Activated CD8-positive, alpha-beta T cell treated with anti-CD3 and anti-CD28 coated beads for 36 hours (primary cell): ENCODE data around the gene HPS6. TPM values are rescaled to one million over a fixed set of nuclear protein-coding genes. Genes with fewer than 3 reads are reported as not detected.
"Not testable (repeated sequence)": the region's sequence is repeated elsewhere in the genome, so short reads cannot be mapped to it uniquely, and the experiment has no call there.

Experiments used
- ATAC-seq: fragments of 200-7000 bp; cut with Tn5 transposase; one replicate; pipeline ENCODE4 v1.10.0; 2021; ENCODE audit warnings: mild to moderate bottlenecking, moderate library complexity
- CTCF ChIA-PET: fragments of 350-600 bp; sonication (Branson Sonifier 250); formaldehyde crosslinking; loops from one replicate; lab custom pipeline; 2021; ENCODE audit warnings: antibody characterized with exemption; lab: Charles Lee
- POLR2A ChIA-PET: fragments of 350-600 bp; sonication (Branson Sonifier 250); formaldehyde crosslinking; loops from one replicate; lab custom pipeline; 2021; ENCODE audit warnings: antibody characterized with exemption; lab: Charles Lee
- DNase-seq: peaks from one replicate; pipeline ENCODE4 v3.0.0-alpha.2; 2020
- H3K27ac Mint-ChIP-seq: one replicate; pipeline ENCODE4 v1.8.0; 2021; ENCODE audit warnings: mild to moderate bottlenecking, mixed read lengths
- H3K27me3 Mint-ChIP-seq: one replicate; pipeline ENCODE4 v1.8.0; 2021; ENCODE audit warnings: mixed read lengths
- H3K36me3 Mint-ChIP-seq: one replicate; pipeline ENCODE4 v1.8.0; 2021; ENCODE audit warnings: low read depth, mixed read lengths
- H3K4me1 Mint-ChIP-seq: one replicate; pipeline ENCODE4 v1.8.0; 2021; ENCODE audit warnings: low read depth, mixed read lengths
- H3K4me3 Mint-ChIP-seq: one replicate; pipeline ENCODE4 v1.8.0; 2021; ENCODE audit warnings: mild to moderate bottlenecking, moderate library complexity, mixed read lengths
- H3K9me3 Mint-ChIP-seq: one replicate; pipeline ENCODE4 v1.8.0; 2021; ENCODE audit warnings: mixed read lengths
- CTCF ChIP-seq: fragments of 200-600 bp; IDR thresholded peaks from one replicate; pipeline ENCODE4 v1.8.0; 2022; ENCODE audit warnings: antibody characterized with exemption, mild to moderate bottlenecking
- intact Hi-C: fragments of 100-400 bp; cut with micrococcal nuclease; formaldehyde crosslinking; loops from one replicate; pipeline ENCODE4 v1.10.0; 2022
- total RNA-seq, 2 experiments: library from RNA; stranded (reverse); gene quantifications; one replicate each; pipeline ENCODE4 v1.2.3, GENCODE V29; 2021

The HPS6 gene
- total RNA-seq, 2 experiments from 2014 or later, result 18.0 to 18.1 TPM

- Mint-ChIP-seq H3K27me3 (no peaks in the 10 kb centered on the region), H3K4me1 (peaks cover 26% of the 10 kb centered on the region), H3K4me3 (no peak overlapping the region), H3K9me3 (no peaks in the 10 kb centered on the region), H3K36me3 (no peaks in the 10 kb centered on the region), H3K27ac (peak overlapping the region; percentile 39)
- ChIA-PET POLR2A (interaction anchor here (1.5 kb wide), 1 partner anchor 10 kb away, joined by 5 read pairs; no protein-coding TSS in a partner anchor), CTCF (no interaction called here)
- ATAC-seq (no peak), DNase-seq (no peak)
- intact Hi-C loops, result no loop called here
- TF ChIP-seq CTCF, result no peak
Measured at GRCh38 chr10:102045292-102045691, 19.9 kb upstream of the HPS6 start.

DNA sequence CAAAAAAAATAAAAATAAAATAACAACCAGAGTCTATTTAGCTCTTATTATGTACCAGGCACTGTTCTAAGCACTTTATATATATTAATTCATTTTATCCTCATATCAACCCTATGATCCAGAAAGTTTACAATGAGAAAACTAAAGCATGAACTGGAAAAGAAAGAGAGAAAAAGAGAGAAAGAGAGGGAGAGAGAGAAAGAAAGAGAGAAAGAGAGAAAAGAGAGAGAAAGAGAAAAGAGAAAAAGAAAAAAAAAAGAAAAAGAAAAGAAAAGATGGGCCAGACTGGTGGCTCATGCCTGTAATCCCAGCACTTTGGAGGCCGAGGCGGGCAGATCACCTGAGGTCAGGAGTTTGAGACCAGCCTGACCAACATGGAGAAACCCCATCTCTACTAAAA, 19.1 kb upstream of the HPS6 start:
- Mint-ChIP-seq H3K4me3 (no peak overlapping the region), H3K36me3 (no peaks in the 10 kb centered on the region), H3K9me3 (no peaks in the 10 kb centered on the region), H3K27me3 (no peaks in the 10 kb centered on the region), H3K27ac (no peak overlapping the region), H3K4me1 (peaks cover 25% of the 10 kb centered on the region)
- TF ChIP-seq CTCF, result no peak
- CTCF ChIA-PET, result no interaction called here
- intact Hi-C loops, result no loop called here
- DNase-seq (no peak), ATAC-seq (no peak)
- POLR2A ChIA-PET, result no interaction called here

- intact Hi-C loops, H3K36me3 Mint-ChIP-seq, ATAC-seq, DNase-seq, H3K27me3 Mint-ChIP-seq, H3K9me3 Mint-ChIP-seq: not testable (repeated sequence)
- H3K27ac Mint-ChIP-seq, result peak overlapping the region; percentile 94
- H3K4me1 Mint-ChIP-seq, result peaks cover 32% of the 10 kb centered on the region
- peak overlapping the region; percentile 90 for H3K4me3 Mint-ChIP-seq
- ChIA-PET POLR2A (interaction anchor here (0.7 to 1.2 kb wide), 6 partner anchors 10 to 236 kb away, joined by 3 to 6 read pairs (median 4); partner anchors contain the start of genes HPS6 and OGA), CTCF (interaction anchor here (1.0 to 3.5 kb wide), 7 partner anchors 9 to 214 kb away, joined by 3 to 25 read pairs (median 4); no protein-coding TSS in a partner anchor)
Measured at GRCh38 chr10:102054881-102055646, 10.1 kb upstream of the HPS6 start.

DNA sequence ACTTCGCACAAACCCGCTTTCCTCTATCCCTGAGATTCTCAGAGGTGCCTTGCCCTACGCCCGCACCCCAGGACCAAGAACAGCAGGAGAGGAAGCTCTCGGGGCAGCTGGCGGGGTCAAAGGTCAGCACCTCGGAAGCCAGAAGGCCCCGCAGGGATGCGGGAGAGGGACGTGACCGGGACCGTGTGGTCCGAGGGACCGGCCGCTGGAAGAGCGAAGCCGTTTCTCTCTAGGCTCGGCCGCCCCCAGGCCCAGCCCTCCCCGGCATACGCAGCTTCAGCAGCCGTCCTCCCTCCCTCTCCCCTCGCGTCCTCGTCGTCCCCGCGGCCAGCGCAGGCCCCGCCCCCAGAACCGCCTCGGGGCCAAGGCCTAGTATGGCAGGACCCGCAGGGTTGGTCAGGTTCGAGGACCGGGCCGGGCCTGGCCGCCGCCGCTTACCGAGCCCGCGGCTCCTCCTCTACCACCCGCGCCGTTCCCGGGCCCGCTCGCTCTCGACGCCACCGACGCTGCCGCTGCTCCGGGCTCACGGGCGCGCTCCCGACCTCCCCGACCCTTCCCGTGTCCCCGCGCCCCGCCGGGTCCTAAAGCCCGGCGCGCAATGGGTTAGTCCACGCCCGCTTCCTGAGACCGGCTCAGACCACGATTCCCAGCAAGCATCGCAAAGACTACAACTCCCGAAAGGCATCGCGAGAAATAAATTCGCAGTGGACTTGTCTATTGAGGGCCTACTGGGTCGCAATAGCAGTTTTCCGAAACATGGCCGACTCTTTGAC, 9.3 kb upstream of the HPS6 start, which contains the start of gene ARMH3:
Gene ARMH3 (minus strand): TSS at position 527 of the 773 bp plus-strand sequence. CDS start 16,059 bp downstream, outside the sequence.
- Mint-ChIP-seq H3K4me3 (peak within 1 kb of the TSS; percentile 90), H3K27me3 (no peaks in the 10 kb centered on the region), H3K27ac (peak within 1 kb of the TSS; percentile 94), H3K4me1 (peaks cover 32% of the 10 kb centered on the region), H3K36me3 (peaks cover 3% of the 10 kb centered on the region), H3K9me3 (no peaks in the 10 kb centered on the region)
- intact Hi-C loops, result no loop called here
- TF ChIP-seq CTCF, result no peak
- DNase-seq, result peak; percentile 96
- POLR2A ChIA-PET, result interaction anchor here (0.9 to 1.7 kb wide), 5 partner anchors 10 to 237 kb away, joined by 3 to 4 read pairs (median 4); partner anchors contain the start of genes HPS6 and OGA
- peak; percentile 98 for ATAC-seq
- CTCF ChIA-PET, result interaction anchor here (1.0 to 3.5 kb wide), 5 partner anchors 12 to 214 kb away, joined by 3 to 25 read pairs (median 5); no protein-coding TSS in a partner anchor

DNA sequence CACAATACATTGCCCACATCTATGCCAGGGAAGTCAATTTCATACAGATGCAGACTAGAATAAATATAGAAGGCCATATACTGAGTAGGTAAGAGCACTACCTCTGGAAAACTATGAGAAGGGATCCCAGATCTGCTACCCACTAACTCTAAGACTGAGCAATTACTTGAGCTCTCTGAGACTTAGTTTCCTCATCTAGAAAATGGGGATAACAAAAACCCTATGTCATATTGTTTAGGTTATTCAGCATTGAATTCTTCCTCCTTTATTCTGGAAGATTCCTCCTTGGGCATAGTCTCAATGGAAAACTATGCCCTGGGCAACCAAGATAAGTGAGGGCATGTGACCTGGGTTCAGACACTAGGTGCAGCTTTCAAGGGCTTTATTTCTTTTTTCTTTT, 5.2 kb upstream of the HPS6 start:
- Mint-ChIP-seq H3K4me3 (no peak overlapping the region), H3K9me3 (no peaks in the 10 kb centered on the region), H3K36me3 (no peaks in the 10 kb centered on the region), H3K27ac (no peak overlapping the region), H3K4me1 (peaks cover 19% of the 10 kb centered on the region), H3K27me3 (no peaks in the 10 kb centered on the region)
- ChIA-PET CTCF (interaction anchor here (1.6 to 1.7 kb wide), 2 partner anchors 13 to 179 kb away, joined by 3 to 10 read pairs; no protein-coding TSS in a partner anchor), POLR2A (interaction anchor here (1.0 kb wide), 1 partner anchor 32 kb away, joined by 3 read pairs; no protein-coding TSS in a partner anchor)
- no peak for TF ChIP-seq CTCF
- intact Hi-C loops, result no loop called here
- DNase-seq (no peak), ATAC-seq (no peak)
